CD1c-positive myeloid dendritic cell (primary cell): ENCODE results near the gene MFRP.

Experiments used
- DNase-seq: peaks from one replicate; pipeline ENCODE4 v3.0.0-alpha.2; 2016; ENCODE audit errors: extremely low spot score

MFRP gene

DNA sequence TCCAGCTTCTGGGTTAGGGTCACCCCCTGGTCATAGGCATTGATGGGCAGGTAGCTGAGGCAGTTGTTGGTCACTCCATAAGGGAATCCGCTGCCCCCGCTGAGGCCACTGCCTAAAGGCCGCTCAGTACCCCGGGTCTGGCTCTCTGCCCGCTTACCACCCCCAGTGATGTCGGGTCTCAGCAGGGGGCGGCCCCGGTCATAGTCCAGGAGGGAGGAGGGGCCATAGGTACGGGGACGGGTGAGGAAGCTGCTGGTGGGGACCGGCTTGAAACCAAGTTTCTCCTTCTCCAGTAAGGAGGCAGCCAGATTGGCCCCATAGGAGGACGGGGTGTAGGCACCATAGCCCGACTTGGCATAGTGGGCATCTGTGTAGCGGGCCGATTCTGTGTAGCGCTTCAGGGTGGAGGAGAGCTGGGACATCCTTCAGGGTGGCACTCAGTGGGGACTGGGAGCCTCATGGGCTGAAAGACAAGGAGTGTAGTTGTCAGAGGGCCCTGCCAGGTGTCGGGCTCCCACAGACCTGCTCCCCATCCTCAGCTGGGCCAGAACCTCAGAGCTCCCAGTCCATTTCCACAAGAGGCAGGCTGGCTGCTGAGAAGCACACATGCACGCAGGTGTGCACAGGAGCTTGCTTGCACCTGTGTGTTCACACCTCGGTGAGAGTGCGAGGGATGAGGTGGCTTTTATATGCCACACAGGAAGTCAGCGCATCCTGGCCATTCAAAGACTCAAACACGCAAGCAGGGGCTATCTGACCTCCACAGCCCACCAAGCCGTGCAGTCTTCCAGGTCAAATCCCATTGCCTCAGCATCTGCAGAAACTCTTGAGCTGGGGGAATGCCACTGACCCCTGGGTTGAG is 26.8 kb upstream of the MFRP start:
- DNase-seq: no peak

DNA sequence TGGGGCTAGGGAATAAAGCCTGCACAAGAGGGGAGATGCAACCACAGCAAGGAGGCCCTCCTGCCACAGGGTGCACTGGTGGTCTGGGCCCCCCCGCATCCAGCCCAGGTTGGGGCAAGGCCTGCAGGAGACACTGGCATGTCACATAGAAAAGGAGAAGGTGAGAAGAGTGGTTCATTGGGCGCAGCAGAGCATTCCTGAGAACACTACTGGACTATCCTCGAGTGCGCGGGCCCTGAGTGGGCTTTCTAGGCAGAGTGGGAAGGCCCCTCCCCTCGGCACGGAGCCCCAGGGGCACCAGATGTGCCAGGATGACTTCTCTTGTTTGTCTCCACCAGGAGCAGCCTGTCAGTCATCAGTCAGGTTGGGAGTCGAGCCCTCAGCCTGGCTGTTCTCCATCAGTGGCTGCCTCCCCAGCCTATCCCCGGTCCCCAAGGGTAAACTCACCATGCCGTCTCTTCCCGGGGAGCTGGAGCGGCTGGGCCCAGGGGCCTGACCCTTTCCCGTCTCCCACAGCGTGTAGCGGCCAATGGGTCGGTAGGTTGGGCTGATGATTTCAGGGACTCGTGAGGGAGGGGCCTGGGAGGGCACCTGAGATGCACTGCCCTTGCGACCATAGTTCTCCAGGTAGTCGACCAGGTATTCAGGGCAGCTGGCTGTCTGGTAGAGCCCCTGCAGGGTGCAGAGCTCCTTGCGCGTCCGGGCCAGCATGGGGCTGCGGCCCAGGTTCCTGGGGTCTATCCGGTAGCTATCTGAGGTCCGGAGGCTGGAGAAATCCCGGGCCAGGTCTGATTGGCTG is 26.0 kb upstream of the MFRP start:
- no peak for DNase-seq

DNA sequence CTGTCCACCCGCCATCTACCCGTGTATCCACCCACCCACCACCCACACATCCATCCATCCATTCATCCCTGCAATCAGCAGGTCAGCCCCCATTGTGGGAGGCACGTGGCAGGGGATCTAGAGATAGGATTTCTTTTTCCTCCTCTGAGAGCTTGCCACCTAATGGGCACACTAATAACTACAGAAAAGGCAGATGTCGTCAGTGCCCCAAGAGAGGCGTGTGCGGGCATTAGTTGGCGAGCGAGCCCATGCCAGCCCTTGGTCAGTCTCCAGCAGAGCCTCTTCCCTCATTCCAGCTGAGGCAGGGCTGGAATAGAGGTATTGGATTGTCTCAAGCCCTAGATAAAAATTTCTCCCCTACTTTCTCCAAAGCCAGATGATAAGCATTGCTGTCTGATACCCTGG is 25.3 kb upstream of the MFRP start:
- DNase-seq: peak; percentile 20

DNA sequence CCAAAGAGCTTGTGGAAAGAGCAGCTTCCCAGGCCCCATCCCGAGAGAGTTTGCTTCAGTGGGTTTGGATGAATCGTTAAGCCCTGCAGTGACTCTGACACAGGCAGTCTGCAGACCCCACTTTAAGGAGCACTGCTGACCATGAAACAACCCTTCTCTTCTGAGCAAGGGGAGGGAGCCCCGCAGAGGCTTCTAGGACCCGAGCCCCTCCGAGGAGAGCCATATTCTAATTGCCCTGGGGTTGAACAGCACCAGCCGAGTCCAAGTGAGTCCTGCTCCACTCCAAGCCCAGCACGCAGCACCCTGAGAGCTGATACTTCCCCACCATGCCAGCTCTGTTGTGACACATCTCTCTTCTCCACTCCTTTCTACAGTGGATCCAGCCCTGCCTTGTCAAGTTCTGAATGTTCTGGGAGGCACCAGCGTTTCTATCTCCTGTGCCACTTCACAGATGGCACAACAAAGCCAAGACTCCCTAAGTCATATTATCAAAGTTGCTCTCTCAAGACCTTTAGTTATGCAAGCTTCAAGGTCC is 24.6 kb upstream of the MFRP start:
- no peak for DNase-seq

DNA sequence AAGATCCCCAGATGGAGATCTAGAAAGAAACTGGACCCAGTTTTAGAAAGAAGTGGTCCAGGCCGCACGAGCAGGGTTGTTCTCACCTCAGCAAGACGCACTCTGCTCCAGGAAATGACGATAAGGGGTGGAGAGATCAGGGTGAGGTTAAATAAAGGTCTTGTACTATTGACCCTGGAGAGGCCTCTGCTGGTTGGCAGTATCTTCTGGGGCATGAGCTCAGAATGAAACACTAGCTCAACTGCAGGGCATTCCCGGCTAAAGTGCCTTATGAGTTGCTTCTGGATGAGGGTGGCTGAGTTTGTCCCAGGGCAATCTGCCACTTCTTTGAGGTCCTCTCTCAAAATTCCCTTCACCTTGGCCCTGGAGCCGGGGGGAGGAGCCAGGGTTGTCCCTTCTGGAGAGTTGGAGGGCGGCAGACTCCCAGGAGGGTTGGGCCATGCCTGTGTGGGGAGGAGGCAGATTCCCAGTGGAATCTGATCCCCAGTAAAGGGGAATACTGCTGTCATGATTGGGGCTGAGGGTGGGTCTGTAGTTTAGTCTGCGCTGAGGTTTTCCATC is 24.1 kb upstream of the MFRP start:
- DNase-seq: no peak

DNA sequence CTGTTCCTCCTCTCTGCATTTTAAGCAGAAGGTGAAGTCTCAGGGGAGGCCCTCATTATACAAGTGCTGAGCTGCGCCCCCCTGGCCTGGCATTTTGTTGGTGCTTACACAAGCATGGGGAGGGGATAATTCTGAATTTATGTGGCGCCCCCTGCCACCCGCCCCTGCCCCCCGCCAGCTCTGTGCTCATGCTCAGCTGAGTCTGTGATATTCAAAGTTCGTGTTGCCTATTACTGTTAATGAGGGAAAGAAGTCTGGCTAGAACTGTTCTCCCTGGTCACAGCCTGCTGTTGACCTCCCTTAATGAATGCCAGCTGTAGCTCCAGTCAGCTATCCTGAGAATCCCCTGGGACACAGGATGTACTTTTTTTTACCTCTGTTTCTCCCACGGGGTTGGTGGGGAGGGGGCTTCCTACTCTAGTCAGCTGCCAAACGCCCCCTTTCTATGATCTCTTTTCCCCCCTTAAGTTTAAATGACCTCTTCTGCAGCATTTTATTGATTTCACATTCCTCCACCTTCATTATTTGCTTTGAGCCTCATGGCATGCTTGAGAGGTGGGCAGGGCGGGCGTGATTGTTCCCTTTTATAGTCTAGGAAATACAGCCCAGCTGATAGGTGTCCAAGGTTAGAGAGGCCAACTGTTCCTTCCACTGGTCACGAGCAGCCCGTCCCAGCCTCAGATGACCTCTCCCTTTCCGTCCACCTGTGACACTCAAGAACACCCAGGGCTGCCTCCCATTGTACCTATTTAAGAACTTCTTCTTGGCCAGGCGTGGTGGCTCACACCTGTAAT is 22.8 kb upstream of the MFRP start:
- no peak for DNase-seq

DNA sequence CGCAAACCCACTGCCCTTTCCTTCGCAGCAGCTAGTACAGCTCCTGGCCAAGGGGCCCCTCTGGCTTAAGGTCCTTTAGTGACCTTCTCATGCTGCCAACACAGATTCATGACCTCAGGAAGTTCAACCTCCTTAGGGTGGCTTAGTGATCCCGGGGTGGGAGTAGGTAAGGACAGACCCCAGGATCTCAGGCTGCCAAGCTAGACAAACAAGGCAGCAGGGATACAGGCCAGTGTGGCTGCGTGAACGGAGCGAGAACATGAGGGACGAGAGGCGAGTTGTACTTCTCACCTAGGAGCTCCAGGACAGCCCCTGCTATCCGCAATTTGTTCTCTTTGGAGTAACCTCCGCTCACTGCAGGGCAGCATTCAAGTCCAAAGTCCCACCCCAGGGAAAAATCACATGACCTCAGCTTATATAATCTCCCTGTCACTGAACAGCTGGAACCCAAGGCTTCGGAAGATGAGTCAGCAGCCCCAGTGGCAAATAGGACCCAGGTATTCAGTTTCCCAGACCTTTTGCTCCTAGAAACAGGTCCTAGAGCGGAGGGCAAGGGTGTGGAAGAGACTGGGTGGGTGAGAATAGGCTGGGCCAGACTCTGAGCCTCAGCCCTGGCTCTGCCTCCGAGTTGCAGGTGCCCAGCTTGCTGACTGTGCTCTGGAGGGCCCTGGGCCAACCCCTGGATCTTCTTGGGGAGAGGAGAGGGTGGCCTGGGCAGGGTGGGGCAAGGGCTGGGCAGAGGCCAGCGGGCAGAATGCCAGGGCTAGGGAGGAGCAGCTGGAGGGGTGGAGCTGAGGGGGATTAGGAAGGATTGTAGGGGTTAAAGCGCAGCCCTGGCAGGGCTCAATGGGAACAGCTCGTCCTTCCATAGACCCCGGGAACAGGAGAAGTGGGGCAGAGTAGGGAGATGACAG is 21.9 kb upstream of the MFRP start:
- no peak for DNase-seq

DNA sequence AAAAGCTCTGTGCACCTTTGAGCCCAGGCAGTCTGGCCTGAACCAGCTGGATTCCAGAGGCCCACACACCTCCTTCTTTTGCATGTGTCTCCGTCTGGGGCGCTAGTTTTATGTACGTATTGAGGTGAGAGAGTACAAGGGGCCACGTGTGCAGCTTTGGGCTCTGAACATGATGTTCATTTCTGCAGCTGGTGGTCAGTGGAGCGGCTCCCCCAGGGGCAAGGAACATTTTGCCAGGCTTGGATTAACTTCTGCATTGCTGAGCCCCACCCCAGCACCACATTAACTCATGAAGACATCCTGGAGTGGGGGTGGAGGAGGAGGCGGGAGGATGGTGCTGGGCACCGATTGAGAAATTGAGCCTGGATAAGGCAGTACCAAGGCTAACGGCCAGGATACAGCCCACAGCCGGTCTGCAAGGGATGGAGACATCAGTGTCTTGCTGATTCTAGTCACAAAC is 21.2 kb upstream of the MFRP start:
- peak; percentile 42 for DNase-seq

DNA sequence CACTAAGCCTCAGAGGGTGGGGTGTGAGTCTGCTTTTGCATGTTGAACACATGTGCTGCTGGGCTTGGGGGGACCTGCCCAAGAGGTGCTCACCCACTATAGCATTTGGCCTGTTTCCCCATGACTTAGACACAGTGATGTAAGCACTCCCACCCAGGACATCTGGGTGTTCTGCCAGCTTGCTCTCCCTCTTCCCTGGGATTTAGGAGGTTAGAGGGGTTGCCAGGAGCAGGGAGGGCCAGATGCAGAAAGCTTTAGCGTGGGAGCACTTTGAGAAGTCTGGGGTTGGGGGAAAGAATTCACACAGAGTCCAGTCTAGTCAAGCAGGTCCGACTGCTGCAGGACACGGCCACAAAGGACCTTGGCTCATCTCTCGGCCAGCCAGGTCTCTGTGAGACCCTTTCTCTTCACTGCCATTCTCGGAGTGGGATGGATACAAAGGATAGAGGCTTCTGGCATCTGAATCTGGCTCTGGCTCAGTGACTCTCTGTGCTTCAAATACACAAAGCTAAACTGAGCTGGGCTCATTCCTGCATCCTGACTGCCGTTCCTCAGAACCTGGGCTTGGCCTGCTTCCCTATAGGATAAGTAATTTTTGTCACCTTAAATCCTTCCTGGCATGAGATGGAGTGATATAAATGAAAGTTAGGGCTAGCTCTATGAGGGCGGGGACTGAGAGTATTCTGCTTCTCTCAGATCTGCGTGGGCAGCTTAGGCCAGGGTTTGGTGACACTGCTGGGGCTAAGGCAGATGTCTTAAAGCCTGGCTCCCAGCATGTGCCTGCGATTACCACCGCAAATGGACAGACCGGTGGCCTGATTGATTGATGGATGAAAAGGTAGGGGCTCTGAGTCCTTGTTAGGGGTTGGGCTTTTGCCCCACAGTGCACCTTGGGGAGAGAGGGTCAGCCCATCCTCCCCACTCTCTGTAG is 20.4 kb upstream of the MFRP start:
- no peak for DNase-seq

DNA sequence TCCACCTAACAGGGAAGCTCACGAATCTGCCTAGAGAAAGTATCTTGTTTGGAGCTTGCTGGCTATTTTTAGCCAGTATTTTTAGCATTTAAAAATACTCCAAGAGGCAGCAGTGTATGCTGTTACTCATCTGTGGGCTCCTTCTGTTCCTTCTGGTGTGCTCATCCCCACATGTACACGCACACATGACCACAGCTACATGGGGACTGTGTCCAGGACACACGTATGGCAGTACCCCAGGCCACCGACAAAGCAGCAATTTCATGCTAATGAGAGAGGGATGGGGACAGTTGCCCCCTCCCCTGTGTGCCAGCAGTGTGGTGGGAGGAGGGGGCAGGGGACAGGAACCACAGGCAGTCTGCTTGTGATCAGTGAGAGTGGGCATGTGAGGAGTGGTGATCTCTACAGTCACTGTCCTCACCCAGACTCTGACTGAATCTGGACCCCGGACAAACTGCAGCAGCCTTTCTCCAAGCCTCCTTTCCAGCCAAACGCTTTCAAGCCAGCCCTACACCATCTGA is 18.6 kb upstream of the MFRP start:
- DNase-seq: no peak

DNA sequence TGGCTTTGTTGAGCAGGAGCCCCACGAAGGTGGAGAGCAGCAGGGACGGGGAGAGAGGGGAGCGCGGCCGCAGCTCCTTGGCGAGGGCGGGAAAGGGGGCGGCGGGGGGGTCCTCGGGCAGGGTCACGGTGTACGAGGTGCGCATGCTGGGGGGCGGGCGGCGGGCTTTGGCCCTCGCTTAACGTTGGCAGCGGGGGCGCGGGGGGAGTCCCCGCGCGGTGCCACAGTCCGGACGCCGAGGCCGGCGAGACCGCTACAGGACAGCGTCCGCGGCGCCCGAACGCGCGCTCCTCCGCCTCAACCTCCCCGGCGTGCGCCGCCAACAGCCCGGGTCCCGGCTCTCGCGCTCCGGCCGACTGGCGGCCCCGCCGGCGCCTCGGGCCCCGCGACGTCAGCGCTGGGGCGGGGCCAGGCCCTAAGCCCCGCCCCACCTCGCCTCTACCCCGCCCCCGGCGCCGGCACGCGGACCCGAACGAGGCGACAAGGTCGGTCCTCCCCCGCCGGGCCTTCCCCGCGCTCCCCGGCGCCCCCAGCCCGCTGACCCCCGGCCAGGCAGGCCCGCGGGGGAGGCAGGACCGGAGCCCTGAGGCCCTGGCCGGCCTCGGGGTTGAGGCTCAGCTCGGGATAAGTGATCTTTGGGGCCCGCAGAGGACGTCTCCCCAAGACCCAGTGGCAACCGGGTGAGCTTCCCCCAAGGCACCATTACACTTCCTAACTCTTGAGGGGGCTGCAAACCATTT is 17.5 kb upstream of the MFRP start:
- DNase-seq: peak; percentile 75

DNA sequence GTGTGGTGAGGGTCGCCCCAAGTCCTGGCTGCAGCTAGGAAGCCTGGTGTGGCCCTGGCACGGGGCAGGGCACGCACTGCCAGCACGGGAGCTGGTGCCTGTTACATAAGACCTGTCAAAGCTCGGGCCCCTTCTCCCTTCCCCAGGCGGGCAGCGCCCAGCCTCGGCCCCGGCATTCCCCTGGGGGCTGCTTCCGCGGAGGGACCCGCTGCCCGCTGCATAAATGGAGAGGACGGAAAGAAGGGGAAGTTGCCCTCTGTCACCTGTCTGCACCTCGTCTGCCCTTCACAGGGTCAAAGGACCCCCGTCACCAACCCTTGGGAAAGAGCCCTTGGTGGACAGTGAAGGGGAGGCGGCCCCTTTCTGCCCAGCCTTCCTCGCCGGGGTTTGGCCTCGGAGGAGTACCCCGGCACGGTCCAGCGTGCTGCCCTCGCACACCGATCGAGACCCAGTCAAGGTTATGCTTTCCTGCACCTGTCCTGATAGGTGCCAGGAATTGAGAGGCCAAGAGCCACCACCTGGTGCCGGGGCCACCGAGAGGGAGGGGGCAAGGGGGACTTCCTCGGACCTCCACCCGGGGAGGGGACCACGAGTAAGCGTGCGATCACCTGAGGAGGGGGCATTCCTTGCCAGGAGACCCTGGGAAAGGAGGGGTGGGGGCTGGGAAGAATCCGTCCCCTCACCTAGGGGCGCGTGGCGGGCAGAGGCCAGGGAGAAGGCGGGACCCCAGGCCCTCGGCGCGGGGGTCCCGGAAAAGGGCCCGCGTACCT is 16.8 kb upstream of the MFRP start:
- no peak for DNase-seq

DNA sequence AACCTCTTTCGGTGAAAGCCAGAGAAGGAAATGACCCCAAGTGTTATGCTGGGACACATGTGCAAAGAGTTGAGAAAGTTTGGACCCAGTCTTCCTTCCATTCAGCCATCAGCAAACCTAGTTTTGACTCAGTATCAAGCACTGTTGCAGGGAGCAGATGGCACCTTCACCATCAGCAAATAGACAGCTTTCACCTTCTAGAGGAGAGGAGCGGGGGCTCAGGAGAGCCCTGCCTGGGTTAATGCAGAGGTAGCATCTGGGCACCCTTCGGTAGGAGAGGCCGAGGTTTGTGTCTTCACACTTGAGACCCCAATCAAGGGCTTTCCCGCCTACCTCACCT is 16.2 kb upstream of the MFRP start:
- no peak for DNase-seq

DNA sequence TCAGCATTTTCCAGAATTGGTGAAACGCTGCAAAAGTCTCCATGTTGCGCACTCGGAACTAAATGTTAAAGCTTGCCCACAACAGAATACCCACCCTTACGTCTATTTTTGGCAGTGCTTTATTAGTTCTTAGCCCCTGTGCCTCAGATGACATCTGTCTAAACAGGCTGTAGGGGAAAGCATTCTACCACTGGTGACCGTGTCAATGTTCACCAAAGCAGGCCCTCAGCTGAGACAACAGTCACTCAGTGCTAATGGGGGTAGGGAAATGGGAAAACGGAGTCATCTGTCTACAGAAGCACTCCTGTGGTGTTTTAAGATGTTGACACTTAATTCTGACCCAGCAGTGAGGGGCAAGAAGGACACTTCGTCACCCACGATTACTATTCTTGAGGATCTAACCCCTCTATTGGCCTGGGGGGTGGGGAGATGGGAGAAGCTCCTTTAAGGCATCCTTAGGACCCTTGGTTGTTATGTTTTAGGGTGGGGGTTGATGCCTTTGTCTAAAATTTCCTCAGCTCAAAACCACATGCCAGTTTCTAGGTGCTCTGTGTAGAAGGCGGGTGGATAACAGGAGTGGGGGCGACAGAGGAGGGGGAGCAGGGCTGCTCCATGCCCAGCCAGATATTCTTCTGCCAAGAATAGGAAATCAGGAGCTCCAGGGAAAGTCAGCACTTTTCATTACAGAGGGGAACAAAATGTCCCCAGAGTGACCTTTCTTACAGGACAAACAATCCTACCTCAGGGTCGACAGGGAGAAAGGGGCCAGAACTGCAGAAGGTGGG is 15.6 kb upstream of the MFRP start:
- no peak for DNase-seq

DNA sequence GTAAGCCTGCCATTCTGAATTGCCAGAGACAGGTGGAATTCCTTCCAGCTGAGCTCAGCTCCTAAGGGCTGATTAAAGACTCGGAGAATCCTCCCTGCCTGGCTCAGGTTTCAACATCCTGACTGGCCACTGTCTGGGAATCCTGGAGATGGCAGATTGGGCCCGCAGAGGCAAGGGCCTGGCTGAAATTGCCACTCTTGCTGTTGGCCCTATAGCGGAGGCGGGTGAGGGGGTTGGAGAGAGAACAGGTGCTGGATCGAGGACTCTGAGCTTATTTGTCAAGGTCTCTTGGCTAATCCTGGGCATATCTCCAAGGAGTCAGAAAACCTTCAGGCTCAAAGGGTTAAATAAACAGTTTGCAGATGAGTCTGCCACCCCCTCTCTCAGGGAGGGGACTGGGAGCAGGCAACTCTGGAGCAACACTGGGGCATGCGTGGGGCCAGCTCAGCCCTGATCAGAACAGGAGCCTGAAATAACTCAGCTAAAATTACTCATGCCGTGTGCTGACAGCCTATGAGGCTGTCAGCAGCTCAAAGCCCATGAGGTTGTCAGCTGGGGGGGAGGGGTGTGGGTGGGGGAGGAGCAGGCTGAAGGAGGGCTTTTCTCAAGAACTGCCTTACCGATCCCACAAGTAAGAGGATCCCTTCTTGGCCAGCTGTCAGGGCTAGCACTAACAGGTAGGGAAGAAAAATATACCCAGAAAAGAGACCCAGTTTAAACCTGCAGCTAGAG is 14.7 kb upstream of the MFRP start:
- peak; percentile 65 for DNase-seq
